HepG2 (cell line): ENCODE results near the gene GLIS1.
A peak's percentile ranks its signal among the peaks of the same experiment; 100 is the strongest.

Experiments used
- GLI4 ChIP-seq: sonication (generic); formaldehyde crosslinking; IDR thresholded peaks from 2 replicates; pipeline ENCODE4 v1.5.1; 2020; ENCODE audit warnings: missing genetic modification reagents, mild to moderate bottlenecking, moderate library complexity, borderline replicate concordance
- JUN ChIP-seq: sonication (generic); formaldehyde crosslinking; IDR thresholded peaks from 2 replicates; pipeline ENCODE4 v1.4.0; 2020; ENCODE audit warnings: mild to moderate bottlenecking, missing genetic modification reagents
- MZF1 ChIP-seq: sonication (generic); formaldehyde crosslinking; IDR thresholded peaks from 2 replicates; pipeline ENCODE4 v1.8.1; 2023; ENCODE audit warnings: mild to moderate bottlenecking, missing genetic modification reagents, borderline replicate concordance
- POLR2A ChIP-seq, 2 experiments: IDR thresholded peaks; 2 replicates each; pipeline ENCODE4 v1.6.1; 2011; ENCODE audit warnings: low read depth in 2 of 2, low read length in 2 of 2, mild to moderate bottlenecking in 1 of 2, moderate library complexity in 1 of 2; ENCODE audit not compliant: insufficient read depth in 1 of 2
- POLR2AphosphoS5 ChIP-seq: IDR thresholded peaks from 2 replicates; pipeline ENCODE4 v1.6.1; 2012; ENCODE audit warnings: low read depth, low read length
- REST ChIP-seq, 2 experiments: IDR thresholded peaks; 2 replicates each; pipeline ENCODE4 v1.6.1; 2011 to 2012; ENCODE audit warnings: low read length in 2 of 2, borderline replicate concordance in 1 of 2, low read depth in 1 of 2, mild to moderate bottlenecking in 1 of 2, moderate library complexity in 1 of 2
- SNAPC2 ChIP-seq: sonication (generic); formaldehyde crosslinking; IDR thresholded peaks from 2 replicates; pipeline ENCODE4 v1.8.1; 2022; ENCODE audit warnings: mild to moderate bottlenecking, missing genetic modification reagents
- SOX5 ChIP-seq: IDR thresholded peaks from 2 replicates; pipeline ENCODE4 v1.6.1; 2016; ENCODE audit warnings: borderline replicate concordance
- TBP ChIP-seq: sonication (generic); formaldehyde crosslinking; IDR thresholded peaks from 2 replicates; pipeline ENCODE4 v1.5.0; 2020; ENCODE audit warnings: missing genetic modification reagents
- YY1 ChIP-seq: IDR thresholded peaks from 2 replicates; pipeline ENCODE4 v1.6.1; 2011; ENCODE audit warnings: low read length, low read depth, moderate library complexity, mild to moderate bottlenecking; ENCODE audit not compliant: insufficient read depth, insufficient replicate concordance
- ZC3H4 ChIP-seq: sonication (generic); formaldehyde crosslinking; IDR thresholded peaks from 2 replicates; pipeline ENCODE4 v1.4.0; 2020; ENCODE audit warnings: missing genetic modification reagents, borderline replicate concordance
- ZNF792 ChIP-seq: IDR thresholded peaks from 2 replicates; pipeline ENCODE4 v1.6.1; 2016
- TF ChIP-seq, protein P1 (sequence below): sonication (generic); formaldehyde crosslinking; IDR thresholded peaks from 2 replicates; pipeline ENCODE4 v1.5.0; 2020; ENCODE audit warnings: mild to moderate bottlenecking, missing genetic modification reagents, moderate library complexity
- TF ChIP-seq, protein P2 (sequence below), 2 experiments: sonication (generic) in 1 of 2; formaldehyde crosslinking in 1 of 2; IDR thresholded peaks; 2 replicates each; pipeline versions ENCODE4 v1.4.0 to v1.6.1; 2016 to 2020; ENCODE audit warnings: borderline replicate concordance in 1 of 2, low read depth in 1 of 2, mild to moderate bottlenecking in 1 of 2, missing genetic modification reagents in 1 of 2

- TF ChIP-seq ZNF792 (CRISPR knock-in tag): no peak
- TF ChIP-seq, protein P1, sequence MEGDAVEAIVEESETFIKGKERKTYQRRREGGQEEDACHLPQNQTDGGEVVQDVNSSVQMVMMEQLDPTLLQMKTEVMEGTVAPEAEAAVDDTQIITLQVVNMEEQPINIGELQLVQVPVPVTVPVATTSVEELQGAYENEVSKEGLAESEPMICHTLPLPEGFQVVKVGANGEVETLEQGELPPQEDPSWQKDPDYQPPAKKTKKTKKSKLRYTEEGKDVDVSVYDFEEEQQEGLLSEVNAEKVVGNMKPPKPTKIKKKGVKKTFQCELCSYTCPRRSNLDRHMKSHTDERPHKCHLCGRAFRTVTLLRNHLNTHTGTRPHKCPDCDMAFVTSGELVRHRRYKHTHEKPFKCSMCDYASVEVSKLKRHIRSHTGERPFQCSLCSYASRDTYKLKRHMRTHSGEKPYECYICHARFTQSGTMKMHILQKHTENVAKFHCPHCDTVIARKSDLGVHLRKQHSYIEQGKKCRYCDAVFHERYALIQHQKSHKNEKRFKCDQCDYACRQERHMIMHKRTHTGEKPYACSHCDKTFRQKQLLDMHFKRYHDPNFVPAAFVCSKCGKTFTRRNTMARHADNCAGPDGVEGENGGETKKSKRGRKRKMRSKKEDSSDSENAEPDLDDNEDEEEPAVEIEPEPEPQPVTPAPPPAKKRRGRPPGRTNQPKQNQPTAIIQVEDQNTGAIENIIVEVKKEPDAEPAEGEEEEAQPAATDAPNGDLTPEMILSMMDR: peak; percentile 82
- no peak for TF ChIP-seq SOX5 (CRISPR knock-in tag)
- TF ChIP-seq ZC3H4 (CRISPR knock-in tag): no peak
- TF ChIP-seq, protein P2, sequence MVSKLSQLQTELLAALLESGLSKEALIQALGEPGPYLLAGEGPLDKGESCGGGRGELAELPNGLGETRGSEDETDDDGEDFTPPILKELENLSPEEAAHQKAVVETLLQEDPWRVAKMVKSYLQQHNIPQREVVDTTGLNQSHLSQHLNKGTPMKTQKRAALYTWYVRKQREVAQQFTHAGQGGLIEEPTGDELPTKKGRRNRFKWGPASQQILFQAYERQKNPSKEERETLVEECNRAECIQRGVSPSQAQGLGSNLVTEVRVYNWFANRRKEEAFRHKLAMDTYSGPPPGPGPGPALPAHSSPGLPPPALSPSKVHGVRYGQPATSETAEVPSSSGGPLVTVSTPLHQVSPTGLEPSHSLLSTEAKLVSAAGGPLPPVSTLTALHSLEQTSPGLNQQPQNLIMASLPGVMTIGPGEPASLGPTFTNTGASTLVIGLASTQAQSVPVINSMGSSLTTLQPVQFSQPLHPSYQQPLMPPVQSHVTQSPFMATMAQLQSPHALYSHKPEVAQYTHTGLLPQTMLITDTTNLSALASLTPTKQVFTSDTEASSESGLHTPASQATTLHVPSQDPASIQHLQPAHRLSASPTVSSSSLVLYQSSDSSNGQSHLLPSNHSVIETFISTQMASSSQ (IDR thresholded peaks at IDR 0.05; ENCODE audit: low read depth): no peak
- TF ChIP-seq, protein P2 (CRISPR knock-in tag; IDR thresholded peaks at IDR 0.05; ENCODE audit: borderline replicate concordance): no peak
- no peak for TF ChIP-seq POLR2A (IDR thresholded peaks at IDR 0.05; ENCODE audit: insufficient read depth in 1 of 2, low read depth in 2 of 2, low read length in 2 of 2)
- TF ChIP-seq GLI4 (CRISPR knock-in tag): no peak
- TF ChIP-seq REST (IDR thresholded peaks at IDR 0.05; ENCODE audit: borderline replicate concordance in 1 of 2, low read depth in 1 of 2, low read length in 2 of 2): no peak
- TF ChIP-seq POLR2AphosphoS5: no peak
- no peak for TF ChIP-seq YY1
- no peak for TF ChIP-seq SNAPC2
- no peak for TF ChIP-seq TBP (CRISPR knock-in tag)
- TF ChIP-seq JUN (CRISPR knock-in tag): no peak
- TF ChIP-seq MZF1: no peak
Observed at GRCh38 chr1:53593758-53594380, 145.1 kb downstream of the GLIS1 start.
